Adrenal gland (tissue), 12 donors: ENCODE data around the gene APMAP. TPM values are rescaled to one million over a fixed set of nuclear protein-coding genes. Genes with fewer than 3 reads are reported as not detected.

ENCODE experiments used
- DNase-seq, 7 donors: peaks; one replicate each; pipeline ENCODE4 v3.0.0-alpha.2; 2019 to 2020
- H3K27ac ChIP-seq, 5 donors: fragments of 200-600 bp; sonication (generic) in 4 of 5; 1 replicate in 3 of 5; 2 replicates in 2 of 5; pipeline versions ENCODE4 v1.5.1 to v1.8.0; 2016 to 2020; ENCODE audit warnings: mild to moderate bottlenecking in 1 of 5
- H3K27me3 ChIP-seq: fragments of 200-600 bp; 2 replicates; pipeline ENCODE4 v1.8.0; 2021
- H3K36me3 ChIP-seq, 2 donors: fragments of 200-600 bp; replicated peaks in 1 of 2; 1 replicate in 1 of 2; 2 replicates in 1 of 2; pipeline versions ENCODE4 v1.5.1 to v1.8.0; 2018 to 2022
- H3K4me1 ChIP-seq, 2 donors: fragments of 200-600 bp; replicated peaks in 1 of 2; 1 replicate in 1 of 2; 2 replicates in 1 of 2; pipeline versions ENCODE4 v1.5.1 to v1.8.0; 2018 to 2021
- H3K4me3 ChIP-seq, 4 donors: fragments of 200-600 bp; sonication (generic) in 3 of 4; one replicate each; pipeline ENCODE4 v1.5.1; 2016 to 2018
- H3K9me3 ChIP-seq, 3 donors: fragments of 200-600 bp; sonication (generic) in 1 of 3; replicated peaks in 1 of 3; 1 replicate in 2 of 3; 2 replicates in 1 of 3; pipeline versions ENCODE4 v1.5.1 to v1.8.0; 2016 to 2021
- CTCF ChIP-seq, 6 experiments: fragments of 450-650 bp in 4 of 6; fragments of 200-600 bp in 2 of 6; sonication (generic) in 1 of 6; IDR thresholded peaks; 1 replicate in 5 of 6; 2 replicates in 1 of 6; pipeline versions ENCODE4 v1.5.1 to v1.8.0; 2016 to 2021; ENCODE audit warnings: antibody characterized with exemption in 6 of 6, mild to moderate bottlenecking in 2 of 6, moderate library complexity in 1 of 6
- POLR2A ChIP-seq, 2 donors: fragments of 450-650 bp; IDR thresholded peaks; one replicate each; pipeline ENCODE4 v1.6.1; 2017; ENCODE audit warnings: antibody characterized with exemption in 2 of 2, mild to moderate bottlenecking in 2 of 2, moderate library complexity in 1 of 2
- WGBS, 4 donors: extraction: QIAGEN DNeasy Blood & Tissue Kit in 2 of 4; methylation state at CpG; one replicate each; pipeline versions ENCODE4 v1.1.5 to v1.1.7; 2013 to 2017; 5-methylcytosine and 5-hydroxymethylcytosine counted together
- intact Hi-C, 2 donors: fragments of 100-400 bp; cut with DNase I; formaldehyde crosslinking; loops; one replicate each; pipeline versions ENCODE4 v1.14.1 to v1.15.0; 2022 to 2023
- polyA plus RNA-seq, 3 donors: library from polyadenylated mRNA; stranded (reverse); fragments of 200-250 nt in 2 of 3; fragments of 350-450 nt in 1 of 3; fragmentation: Illumina TruSeq in 1 of 3; extraction: RNeasy Lipid Tissue Mini Kit (QIAGEN cat#74804) in 1 of 3; gene quantifications; one replicate each; pipeline ENCODE4 v1.2.3, GENCODE V29; 2013 to 2014
- total RNA-seq, 9 donors: library from RNA; depleted of rRNA in 4 of 9; stranded (reverse); fragments of >200 nt in 4 of 9; fragments of 120-200 nt in 1 of 9; fragmentation: NEBNext Ultra II Directional in 1 of 9; extraction: Animal tissue kit (Norgen Biotek cat#: 25700) in 1 of 9; gene quantifications; one replicate each; pipeline versions ENCODE4 v1.1.0 to v1.2.4, GENCODE V29; 2013 to 2023
- donor health status: healthy with polysubstance abuse.
- donor health status: Bipolar disorder and iron deficiency.
- donor health status: DM: yes; HTN: yes; CAD: no.
- donor health status: DM: no; HTN: no; CAD: no.
- donor health status: DM: no; HTN: no; CAD: no.
- donor health status: DM: yes; HTN: yes; CAD: no.

APMAP gene
- total and polyA plus RNA-seq, 12 donors: 30.3 to 110 (median 69.7) TPM

DNA sequence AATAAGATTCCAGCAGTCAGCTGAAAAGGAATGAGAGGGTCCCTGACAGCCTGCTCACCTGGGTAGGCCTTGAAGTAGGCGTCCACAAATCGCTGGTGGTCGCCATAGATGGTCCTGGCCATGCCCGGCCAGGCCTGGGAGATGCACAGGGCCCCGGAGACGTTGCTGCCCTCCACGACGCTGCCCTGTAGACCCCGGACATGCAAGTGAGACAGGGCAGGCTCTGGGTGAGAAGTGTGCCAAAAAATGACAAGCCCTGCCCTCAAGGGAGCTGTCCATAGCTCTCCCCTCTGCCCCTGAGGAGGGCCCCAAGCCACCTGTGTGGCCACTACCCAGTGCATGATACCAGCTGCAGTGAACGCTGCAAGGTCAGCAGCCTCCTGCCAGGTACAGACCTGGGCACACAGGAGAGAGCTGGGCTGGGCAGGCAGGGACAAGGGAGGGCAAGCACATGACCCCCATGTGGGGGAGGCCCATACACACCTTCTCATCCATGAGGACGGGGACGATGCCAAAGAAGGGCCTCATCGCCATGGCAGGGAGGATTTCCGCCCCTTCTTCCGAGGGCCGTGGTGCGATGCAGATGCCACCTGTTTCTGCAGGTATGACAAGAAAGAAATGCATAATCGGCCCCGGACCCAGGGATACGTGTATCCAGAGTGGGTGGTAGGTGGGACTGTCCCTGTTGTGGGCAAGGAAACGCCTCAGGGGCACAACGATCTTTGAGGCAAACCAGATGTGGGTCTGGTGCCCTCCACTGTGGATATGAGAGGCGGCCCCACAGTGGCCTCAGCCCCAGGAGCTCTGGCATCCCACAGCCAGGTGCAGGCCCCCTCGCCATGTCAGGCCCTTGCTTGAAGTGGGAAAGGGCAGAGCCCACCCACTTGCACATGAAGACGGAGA lies 21.2 kb upstream of the APMAP start:
- Histone ChIP-seq H3K4me1 (no peaks in the 10 kb centered on the region), H3K4me3 (no peak overlapping the region), H3K27me3 (no peaks in the 10 kb centered on the region), H3K36me3 (peaks cover 0 to 30% of the 10 kb centered on the region in 2 donors), H3K9me3 (no peaks in the 10 kb centered on the region), H3K27ac (no peak overlapping the region)
- WGBS, 4 donors: 94% methylated on average over 22 to 25 of the region's 25 CpGs
- no peak for TF ChIP-seq CTCF (IDR thresholded peaks at IDR 0.05)
- no peak for TF ChIP-seq POLR2A (IDR thresholded peaks at IDR 0.05)
- peak in 2 of 7 donors; percentile 8 to 36 for DNase-seq
- intact Hi-C loops: no loop called here

- Histone ChIP-seq H3K9me3 (no peaks in the 10 kb centered on the region), H3K27me3 (no peaks in the 10 kb centered on the region), H3K36me3 (peaks cover 0 to 34% of the 10 kb centered on the region in 2 donors), H3K27ac (no peak overlapping the region), H3K4me1 (no peaks in the 10 kb centered on the region), H3K4me3 (no peak overlapping the region)
- intact Hi-C loops: no loop called here
- DNase-seq: peak in 1 of 7 donors; percentile 2
- 93 to 97% (median 95%) methylated on average over 13 to 21 of the region's 21 CpGs for WGBS, 4 donors
- TF ChIP-seq CTCF (IDR thresholded peaks at IDR 0.05) (no peak), POLR2A (IDR thresholded peaks at IDR 0.05) (no peak)
Observed at GRCh38 chr20:25012616-25013189, 20.2 kb upstream of the APMAP start.

GRCh38 chr20:25011831-25012241 lies 19.3 kb upstream of the APMAP start:
- no peaks in the 10 kb centered on the region for H3K27me3 ChIP-seq
- H3K9me3 ChIP-seq: no peaks in the 10 kb centered on the region
- WGBS, 4 donors: 77 to 96% (median 92%) methylated on average over 2 to 12 of the region's 12 CpGs
- DNase-seq: peak in 3 of 7 donors; percentile 17 to 44 (median 39)
- peaks cover 0 to 43% of the 10 kb centered on the region in 2 donors for H3K36me3 ChIP-seq
- no peak overlapping the region for H3K27ac ChIP-seq
- H3K4me1 ChIP-seq: no peaks in the 10 kb centered on the region
- TF ChIP-seq POLR2A (IDR thresholded peaks at IDR 0.05): no peak
- TF ChIP-seq CTCF (IDR thresholded peaks at IDR 0.05): no peak
- intact Hi-C loops: no loop called here
- no peak overlapping the region for H3K4me3 ChIP-seq

DNA sequence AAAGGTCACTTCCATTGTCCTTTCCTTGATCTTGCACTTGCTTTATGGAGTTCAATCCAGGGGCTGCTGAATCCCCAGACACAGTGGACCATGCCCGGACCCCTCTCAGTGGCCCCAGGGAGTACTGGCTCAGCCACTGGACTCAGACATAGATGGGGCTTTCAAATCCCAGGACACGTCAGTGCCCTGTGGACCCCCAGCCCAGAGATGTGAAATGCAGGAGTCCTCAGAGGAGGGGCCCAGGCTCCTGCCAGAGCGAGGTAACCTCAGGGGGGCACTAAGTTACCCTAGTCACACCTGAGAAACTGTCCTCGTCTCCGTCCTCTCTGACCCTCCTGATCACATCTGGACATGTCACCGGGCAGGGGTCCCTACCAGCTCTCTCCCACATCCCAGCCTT lies 18.7 kb upstream of the APMAP start:
- Histone ChIP-seq H3K4me1 (no peaks in the 10 kb centered on the region), H3K36me3 (peaks cover 0 to 46% of the 10 kb centered on the region in 2 donors), H3K9me3 (no peaks in the 10 kb centered on the region), H3K27me3 (no peaks in the 10 kb centered on the region), H3K4me3 (no peak overlapping the region), H3K27ac (no peak overlapping the region)
- WGBS, 4 donors: 91 to 97% (median 95%) methylated on average over 5 to 6 of the region's 6 CpGs
- TF ChIP-seq CTCF (IDR thresholded peaks at IDR 0.05): no peak
- TF ChIP-seq POLR2A (IDR thresholded peaks at IDR 0.05): no peak
- DNase-seq: peak in 1 of 7 donors; percentile 7
- intact Hi-C loops: no loop called here
